ENCODE measurements around the gene RXRA. TPM values are rescaled to one million over a fixed set of nuclear protein-coding genes. Genes with fewer than 3 reads are reported as not detected.

RXRA gene
- polyA plus RNA-seq, 1 experiment = 12.0 TPM

GRCh38 chr9:134361843-134362414, 35.7 kb downstream of the RXRA start:
- TF ChIP-seq, protein P1, sequence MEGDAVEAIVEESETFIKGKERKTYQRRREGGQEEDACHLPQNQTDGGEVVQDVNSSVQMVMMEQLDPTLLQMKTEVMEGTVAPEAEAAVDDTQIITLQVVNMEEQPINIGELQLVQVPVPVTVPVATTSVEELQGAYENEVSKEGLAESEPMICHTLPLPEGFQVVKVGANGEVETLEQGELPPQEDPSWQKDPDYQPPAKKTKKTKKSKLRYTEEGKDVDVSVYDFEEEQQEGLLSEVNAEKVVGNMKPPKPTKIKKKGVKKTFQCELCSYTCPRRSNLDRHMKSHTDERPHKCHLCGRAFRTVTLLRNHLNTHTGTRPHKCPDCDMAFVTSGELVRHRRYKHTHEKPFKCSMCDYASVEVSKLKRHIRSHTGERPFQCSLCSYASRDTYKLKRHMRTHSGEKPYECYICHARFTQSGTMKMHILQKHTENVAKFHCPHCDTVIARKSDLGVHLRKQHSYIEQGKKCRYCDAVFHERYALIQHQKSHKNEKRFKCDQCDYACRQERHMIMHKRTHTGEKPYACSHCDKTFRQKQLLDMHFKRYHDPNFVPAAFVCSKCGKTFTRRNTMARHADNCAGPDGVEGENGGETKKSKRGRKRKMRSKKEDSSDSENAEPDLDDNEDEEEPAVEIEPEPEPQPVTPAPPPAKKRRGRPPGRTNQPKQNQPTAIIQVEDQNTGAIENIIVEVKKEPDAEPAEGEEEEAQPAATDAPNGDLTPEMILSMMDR (IDR thresholded peaks at IDR 0.05; ENCODE audit: insufficient read depth, low read depth, low read length) = no peak
- ChIA-PET POLR2A (no interaction called here), CTCF (interaction anchor here (0.9 to 1.7 kb wide), 3 partner anchors 33 to 81 kb away, joined by 3 to 5 read pairs (median 3); no protein-coding TSS in a partner anchor)
- no peak overlapping the region for H3K4me3 ChIP-seq (ENCODE audit: low read depth, low read length)
- DNase-seq (ENCODE audit: low read depth) = no peak
- no peaks in the 10 kb centered on the region for H3K36me3 ChIP-seq (ENCODE audit: control insufficient read depth, insufficient read depth, low read length)
- H3K27me3 ChIP-seq (ENCODE audit: control insufficient read depth, insufficient read depth, low read length) = no peaks in the 10 kb centered on the region

DNA sequence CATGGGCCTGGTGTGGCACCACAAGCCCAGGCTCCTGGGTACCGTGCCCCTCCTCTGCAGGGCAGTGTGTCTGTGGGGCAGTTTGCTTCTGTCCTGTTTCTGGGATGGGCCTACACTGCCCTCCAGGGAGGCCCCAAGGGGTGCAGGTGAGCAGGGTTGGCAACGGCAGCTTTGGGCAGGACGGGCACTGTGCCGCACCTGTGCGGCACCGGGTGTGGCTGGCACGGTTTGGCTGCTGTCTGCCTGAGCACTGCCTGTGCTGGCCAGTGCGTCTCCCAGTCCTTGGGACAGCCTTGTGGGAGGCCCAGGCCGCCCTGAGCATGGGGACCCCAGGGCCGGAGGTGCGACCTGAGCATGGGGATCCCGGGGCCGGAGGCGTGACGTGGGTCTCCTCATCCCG, 37.2 kb downstream of the RXRA start:
- ChIA-PET CTCF (interaction anchor here (1.7 kb wide), 1 partner anchor 79 kb away, joined by 5 read pairs; no protein-coding TSS in a partner anchor), POLR2A (no interaction called here)
- DNase-seq (ENCODE audit: low read depth) = no peak
- TF ChIP-seq, protein P1 (IDR thresholded peaks at IDR 0.05; ENCODE audit: insufficient read depth, low read depth, low read length) = no peak
- no peak overlapping the region for H3K4me3 ChIP-seq (ENCODE audit: low read depth, low read length)
- no peaks in the 10 kb centered on the region for H3K36me3 ChIP-seq (ENCODE audit: control insufficient read depth, insufficient read depth, low read length)
- no peaks in the 10 kb centered on the region for H3K27me3 ChIP-seq (ENCODE audit: control insufficient read depth, insufficient read depth, low read length)

GRCh38 chr9:134364391-134365114, 38.3 kb downstream of the RXRA start:
- POLR2A ChIA-PET = interaction anchor here (0.6 kb wide), 1 partner anchor 170 kb away, joined by 4 read pairs; no protein-coding TSS in a partner anchor
- no peak for DNase-seq (ENCODE audit: low read depth)
- TF ChIP-seq, protein P1 (IDR thresholded peaks at IDR 0.05; ENCODE audit: insufficient read depth, low read depth, low read length) = no peak
- no peak overlapping the region for H3K4me3 ChIP-seq (ENCODE audit: low read depth, low read length)
- no peaks in the 10 kb centered on the region for H3K36me3 ChIP-seq (ENCODE audit: control insufficient read depth, insufficient read depth, low read length)
- no peaks in the 10 kb centered on the region for H3K27me3 ChIP-seq (ENCODE audit: control insufficient read depth, insufficient read depth, low read length)
- CTCF ChIA-PET = interaction anchor here (1.1 kb wide), 1 partner anchor 50 kb away, joined by 3 read pairs; no protein-coding TSS in a partner anchor

DNA sequence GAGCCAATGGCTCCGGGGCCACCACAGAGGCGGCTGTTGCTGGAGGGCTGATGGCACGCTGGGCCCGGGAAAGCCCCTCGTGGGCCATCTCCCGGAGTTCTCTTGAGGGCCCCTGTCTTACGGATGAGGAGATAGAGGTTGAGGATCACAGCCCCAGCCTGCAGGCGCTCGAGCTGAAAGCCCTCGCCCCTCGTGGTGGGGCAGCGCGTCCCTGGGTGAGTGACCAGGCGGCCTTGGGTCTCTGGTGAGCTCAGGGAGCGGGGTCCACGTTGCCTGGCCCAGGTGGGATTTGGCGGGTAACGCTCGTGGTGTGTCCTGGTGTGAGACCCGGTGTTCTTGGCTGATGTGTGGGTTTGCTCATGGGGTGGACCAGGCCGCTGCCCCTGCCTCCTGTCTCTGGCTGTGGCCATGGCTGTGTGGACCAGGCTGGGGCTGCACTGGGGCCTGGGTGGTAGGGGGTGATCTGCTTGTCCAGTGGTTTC, 38.9 kb downstream of the RXRA start:
- Histone ChIP-seq H3K27me3 (ENCODE audit: control insufficient read depth, insufficient read depth, low read length) (no peaks in the 10 kb centered on the region), H3K4me3 (ENCODE audit: low read depth, low read length) (no peak overlapping the region), H3K36me3 (ENCODE audit: control insufficient read depth, insufficient read depth, low read length) (no peaks in the 10 kb centered on the region)
- DNase-seq (ENCODE audit: low read depth) = no peak
- TF ChIP-seq, protein P1 (IDR thresholded peaks at IDR 0.05; ENCODE audit: insufficient read depth, low read depth, low read length) = no peak
- ChIA-PET CTCF (interaction anchor here (1.1 kb wide), 1 partner anchor 49 kb away, joined by 3 read pairs; no protein-coding TSS in a partner anchor), POLR2A (interaction anchor here (0.6 kb wide), 1 partner anchor 169 kb away, joined by 4 read pairs; no protein-coding TSS in a partner anchor)

DNA sequence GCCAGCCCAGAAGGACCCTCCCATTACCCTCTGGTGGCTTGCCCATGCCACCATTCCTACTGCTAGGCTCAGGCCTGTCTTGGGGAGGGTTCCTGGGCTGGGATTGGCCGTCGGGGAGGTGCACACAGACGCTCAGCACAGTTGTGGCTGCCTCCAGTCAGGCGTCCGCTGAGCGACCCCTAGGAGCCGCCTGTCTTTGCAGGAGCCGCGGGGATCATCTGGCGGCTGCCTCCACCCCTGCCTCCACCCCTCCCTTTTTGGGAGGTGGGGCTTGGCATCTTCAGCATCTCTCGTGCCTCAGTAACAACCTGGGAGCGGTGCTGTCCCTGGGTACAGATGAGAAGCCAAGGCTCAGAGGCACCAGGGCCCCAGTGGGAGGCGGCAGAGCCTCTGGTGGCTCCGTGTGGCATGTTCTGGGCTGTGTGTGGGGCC, 39.6 kb downstream of the RXRA start:
- no peak overlapping the region for H3K4me3 ChIP-seq (ENCODE audit: low read depth, low read length)
- no peaks in the 10 kb centered on the region for H3K27me3 ChIP-seq (ENCODE audit: control insufficient read depth, insufficient read depth, low read length)
- ChIA-PET POLR2A (no interaction called here), CTCF (interaction anchor here (1.0 to 1.7 kb wide), 3 partner anchors 10 to 195 kb away, joined by 3 to 5 read pairs (median 4); no protein-coding TSS in a partner anchor)
- TF ChIP-seq, protein P1 (IDR thresholded peaks at IDR 0.05; ENCODE audit: insufficient read depth, low read depth, low read length) = peak; percentile 26
- H3K36me3 ChIP-seq (ENCODE audit: control insufficient read depth, insufficient read depth, low read length) = no peaks in the 10 kb centered on the region
- peak; percentile 29 for DNase-seq (ENCODE audit: low read depth)
